NCI-H2029 treated with DMSO at 0.1 percent for 48 hours (cell line): ENCODE results near the gene AKT1S1.

Experiments used
- DNase-seq: peaks from one replicate; lab custom pipeline; 2025; lab: John Stamatoyannopoulos, UW

AKT1S1 gene

DNA sequence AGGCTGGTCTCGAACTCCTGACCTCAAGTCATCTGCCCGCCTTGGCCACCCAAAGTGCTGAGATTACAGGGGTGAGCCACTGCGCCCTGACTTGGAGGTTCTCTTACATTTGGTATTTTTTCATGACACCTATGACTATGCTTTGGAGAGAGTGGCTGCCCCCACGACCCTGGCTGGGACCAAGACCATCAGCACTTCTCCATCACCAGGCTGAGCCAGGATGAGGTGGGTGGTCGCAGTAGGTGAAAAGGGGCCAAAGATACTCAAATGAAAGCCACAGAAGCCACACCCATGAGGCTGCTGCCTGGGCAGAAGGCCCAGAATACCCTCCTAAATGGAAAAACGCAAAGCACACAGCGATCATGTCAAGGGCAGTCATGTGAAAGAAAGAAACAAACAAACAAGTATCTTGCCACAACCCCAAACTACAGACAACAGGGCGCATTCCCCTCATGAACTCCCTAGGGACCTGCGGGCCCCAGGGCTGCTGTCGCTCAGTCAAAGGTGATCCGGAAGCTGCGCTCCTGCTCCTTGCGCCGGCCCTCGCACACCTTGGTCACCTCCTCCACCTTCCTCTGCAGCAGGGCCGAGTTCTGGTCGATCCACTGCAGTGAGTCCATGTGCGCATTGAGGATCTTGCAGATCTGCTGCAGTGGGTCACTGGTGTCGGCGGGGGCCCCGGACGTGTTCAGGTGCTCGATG lies 30.7 kb upstream of the AKT1S1 start:
- no peak for DNase-seq

DNA sequence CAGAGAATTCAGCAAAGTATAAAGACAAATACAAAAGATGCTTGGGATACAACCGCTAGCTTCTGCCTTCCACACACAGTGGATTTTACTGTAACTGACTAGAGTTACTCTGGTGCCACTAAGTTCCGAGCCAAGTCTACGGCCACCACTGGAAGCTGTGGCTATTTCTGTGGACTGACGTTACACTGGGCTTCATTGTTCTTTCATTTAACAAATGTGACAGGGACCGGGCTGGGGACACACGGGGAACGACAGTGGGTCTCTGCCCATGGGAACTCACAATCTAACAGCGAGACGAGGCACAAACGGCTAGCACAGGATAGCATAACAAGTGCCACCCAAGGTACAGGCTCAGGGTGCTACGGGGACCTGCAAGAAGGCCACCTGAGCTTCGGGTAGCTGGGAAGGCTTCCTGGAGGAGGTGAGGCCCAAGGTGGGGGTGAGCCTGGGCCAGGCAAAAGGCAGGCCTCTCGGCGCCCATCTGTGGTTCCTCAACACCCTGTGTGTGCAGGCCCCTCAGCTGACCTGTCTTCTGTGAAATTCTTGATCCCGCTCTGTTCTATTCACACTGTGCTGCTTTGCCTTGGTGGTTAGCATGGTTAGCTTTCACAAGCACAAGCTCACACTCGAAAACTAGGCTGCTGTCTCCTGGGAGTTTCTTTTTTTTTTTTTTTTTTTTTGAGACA lies 29.9 kb upstream of the AKT1S1 start:
- DNase-seq, result no peak

DNA sequence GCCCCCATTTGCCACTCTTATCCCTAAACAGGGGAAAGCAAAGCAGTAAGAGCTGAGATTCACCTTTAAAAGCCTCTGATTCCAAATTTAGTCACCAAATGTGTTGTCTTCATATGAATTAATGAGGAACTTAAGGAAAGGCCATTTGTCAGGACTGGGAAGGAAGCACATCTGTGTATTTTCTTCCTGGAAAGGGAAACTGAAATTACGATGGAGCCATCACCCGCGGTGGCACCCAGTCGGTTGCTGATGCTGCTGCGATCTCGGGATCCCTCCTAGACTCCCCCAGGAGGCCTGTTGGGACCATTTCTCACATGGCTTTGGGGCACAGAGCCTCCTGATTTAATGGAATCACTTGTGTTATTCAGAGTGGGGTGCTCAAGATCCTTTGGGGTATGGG lies 27.0 kb upstream of the AKT1S1 start:
- DNase-seq, result no peak

DNA sequence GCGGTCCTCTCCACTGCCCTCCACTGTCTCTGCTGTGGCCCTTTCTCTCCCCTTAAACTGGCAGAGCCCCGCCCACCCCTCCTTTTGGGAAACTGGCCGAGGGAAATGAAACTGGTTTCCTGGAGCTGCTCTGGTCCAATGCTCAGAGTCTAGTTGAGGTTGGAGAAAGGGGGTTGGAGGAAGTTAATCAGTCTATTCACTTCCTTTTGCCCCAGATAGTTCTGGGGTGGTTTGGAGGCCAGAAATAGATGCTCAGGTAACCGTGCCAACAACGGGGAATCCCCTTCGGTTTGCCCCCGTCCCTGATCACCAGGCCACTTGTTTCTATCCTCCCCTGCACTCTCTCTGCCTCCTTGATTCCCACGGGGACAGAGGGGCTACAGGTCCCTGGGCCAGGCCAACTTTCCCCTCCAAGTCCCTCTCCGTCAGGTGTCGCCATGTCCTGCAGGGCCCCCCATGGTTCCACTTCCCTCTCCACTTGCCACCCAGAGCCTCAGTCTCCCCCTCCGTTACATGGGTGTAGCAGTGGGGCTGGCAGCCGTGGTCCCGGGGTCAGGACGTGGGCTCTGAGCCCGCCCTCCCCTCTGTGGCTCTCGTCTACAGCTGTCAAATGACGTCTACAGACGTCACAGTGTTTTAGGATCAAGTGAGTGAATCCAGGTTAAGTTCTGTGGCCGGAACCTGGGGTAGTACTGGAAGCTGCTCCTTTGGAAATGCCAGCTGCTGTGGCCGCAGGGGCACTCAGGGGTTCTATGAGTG lies 19.9 kb upstream of the AKT1S1 start, which contains the start of gene IL4I1:
IL4I1 (minus strand) TSS at position 25 of the 759 bp plus-strand sequence. CDS start 727 bp downstream, outside the sequence.
- DNase-seq, result no peak

DNA sequence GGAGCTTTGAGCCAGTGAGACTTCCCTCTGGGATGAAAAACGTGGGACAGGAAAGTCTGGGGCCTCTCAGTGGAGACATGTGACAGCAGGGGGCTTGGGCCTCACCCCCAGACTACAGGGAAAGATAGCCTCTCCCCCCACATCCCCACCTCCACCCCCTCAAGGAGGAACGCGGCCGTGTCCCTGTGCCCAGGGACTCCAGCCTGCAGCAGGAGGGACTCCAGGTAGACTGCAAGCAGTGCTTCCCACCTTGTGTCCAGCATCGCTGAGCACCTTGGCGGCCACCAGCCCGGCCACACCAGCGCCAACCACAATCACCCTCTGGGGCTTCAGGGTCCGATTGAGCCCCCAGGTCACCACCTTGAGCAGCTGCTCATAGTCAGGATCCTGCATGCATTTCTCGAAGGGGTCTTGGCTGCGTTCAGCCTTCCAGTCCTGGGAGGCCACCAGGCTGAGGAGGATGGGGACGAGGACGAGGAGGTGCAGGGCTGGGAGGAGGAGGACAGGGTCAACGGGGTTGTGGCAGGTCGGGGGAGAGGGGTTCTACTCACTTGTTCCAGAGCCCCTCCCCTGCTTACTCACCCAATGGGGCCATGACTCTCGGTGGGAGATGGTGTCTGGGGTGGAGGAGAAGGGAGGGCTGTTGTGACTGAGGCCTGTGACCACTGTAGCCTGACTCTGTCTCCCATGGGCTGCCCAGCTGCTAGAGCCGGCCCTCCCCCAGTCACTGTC lies 18.6 kb upstream of the AKT1S1 start:
- no peak for DNase-seq

DNA sequence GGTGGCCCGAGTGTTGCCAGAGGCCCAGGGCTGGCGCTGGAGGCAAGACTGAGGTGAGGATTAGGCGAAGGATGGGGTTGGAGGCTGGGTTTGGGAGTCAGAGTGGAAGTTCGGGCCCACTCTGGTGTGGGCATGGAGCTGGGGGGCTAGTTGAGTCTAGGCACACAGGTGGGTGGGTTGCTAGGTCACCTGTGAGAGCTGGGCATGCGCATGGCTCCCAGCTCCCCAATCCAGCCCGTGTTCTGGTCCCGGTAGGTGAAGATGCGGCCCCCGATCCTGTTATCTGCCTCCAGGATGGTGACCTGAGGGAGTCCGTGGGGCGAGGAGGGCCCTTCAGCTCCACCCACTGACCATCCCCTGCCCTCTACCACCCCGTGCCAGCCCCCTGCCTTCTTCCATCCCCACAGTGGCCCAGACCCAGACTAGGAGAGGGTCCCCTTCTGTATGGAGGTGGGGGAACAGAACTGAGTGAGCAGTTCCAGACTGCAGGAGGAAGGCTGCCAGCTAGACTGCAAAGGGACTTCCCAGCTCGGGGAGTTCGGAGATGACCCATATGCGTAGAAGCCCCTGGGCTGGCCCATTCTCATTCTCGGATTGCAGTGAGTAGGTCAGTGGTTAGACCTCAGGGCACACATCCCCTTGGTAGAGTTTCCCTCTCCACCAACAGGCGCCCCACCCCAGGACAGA lies 17.9 kb upstream of the AKT1S1 start:
- DNase-seq, result no peak

DNA sequence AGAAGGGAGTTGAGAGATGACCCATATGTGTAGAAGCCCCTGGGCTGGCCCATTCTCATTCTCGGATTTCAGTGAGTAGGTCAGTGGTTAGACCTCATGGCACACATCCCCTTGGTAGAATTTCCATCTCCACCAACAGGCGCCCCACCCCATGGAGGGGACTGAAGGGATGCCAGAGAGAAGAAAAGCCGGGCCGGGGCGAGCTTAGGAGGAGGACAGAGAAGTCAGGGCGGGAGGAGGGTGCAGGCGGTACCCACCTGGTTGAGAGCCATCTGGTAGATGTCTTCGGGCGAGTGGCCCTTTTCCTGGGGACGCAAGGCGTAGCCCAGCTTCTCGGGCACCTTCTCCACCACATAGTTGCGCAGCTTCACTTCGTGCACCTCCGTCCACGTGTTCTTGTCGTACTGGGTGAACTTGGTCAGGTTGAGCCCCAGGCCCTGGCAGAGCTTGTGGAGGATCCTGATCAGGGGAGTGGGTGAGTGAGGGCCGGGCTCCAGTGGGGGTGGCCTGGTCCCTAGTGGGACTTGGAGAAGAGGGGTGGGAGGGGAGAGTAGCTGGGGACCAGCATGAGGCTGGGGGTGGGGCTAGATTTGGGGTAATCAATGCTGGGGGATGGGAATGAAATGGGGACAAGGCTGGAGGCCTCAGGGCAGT lies 17.0 kb upstream of the AKT1S1 start:
- DNase-seq, result no peak

DNA sequence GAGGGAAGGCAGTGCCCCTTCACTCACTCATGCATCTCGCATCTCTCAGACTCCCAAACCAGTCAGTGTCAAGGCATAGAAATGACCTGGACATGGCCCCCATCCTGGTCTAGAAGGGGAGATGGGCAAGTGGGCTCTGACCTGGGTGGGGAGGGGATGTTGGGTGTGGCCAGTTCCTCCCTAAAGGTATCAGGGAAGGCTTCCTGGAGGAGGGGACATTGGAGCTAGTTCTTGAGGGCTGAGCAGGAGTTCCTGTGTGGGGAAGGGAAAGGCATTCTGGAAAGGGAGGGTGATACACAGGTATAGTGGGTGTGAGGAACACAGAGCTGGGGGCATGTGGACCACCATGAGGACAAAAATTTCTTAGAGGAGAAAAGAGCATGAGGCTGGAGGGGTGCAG lies 15.6 kb upstream of the AKT1S1 start:
- DNase-seq, result no peak

DNA sequence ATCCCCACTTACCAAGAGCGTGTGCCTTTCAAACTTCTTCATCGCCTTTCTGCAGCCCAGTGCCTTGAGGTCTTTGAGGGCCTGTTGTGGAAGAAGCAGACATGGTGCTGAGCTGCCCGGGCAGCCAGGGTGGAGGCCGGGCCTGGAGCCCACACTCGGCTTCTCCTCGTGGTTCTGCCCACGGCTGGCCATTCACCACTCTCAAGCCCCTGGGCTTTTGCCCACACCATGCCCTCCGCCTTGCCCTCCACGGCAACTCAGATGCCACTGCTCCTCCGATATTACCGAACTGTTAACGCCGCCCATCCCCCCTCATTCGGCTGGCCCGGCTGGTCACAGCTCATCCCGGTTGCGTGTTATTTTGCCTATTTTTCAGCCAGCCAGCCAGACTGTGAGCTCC lies 14.2 kb upstream of the AKT1S1 start:
- DNase-seq, result no peak

DNA sequence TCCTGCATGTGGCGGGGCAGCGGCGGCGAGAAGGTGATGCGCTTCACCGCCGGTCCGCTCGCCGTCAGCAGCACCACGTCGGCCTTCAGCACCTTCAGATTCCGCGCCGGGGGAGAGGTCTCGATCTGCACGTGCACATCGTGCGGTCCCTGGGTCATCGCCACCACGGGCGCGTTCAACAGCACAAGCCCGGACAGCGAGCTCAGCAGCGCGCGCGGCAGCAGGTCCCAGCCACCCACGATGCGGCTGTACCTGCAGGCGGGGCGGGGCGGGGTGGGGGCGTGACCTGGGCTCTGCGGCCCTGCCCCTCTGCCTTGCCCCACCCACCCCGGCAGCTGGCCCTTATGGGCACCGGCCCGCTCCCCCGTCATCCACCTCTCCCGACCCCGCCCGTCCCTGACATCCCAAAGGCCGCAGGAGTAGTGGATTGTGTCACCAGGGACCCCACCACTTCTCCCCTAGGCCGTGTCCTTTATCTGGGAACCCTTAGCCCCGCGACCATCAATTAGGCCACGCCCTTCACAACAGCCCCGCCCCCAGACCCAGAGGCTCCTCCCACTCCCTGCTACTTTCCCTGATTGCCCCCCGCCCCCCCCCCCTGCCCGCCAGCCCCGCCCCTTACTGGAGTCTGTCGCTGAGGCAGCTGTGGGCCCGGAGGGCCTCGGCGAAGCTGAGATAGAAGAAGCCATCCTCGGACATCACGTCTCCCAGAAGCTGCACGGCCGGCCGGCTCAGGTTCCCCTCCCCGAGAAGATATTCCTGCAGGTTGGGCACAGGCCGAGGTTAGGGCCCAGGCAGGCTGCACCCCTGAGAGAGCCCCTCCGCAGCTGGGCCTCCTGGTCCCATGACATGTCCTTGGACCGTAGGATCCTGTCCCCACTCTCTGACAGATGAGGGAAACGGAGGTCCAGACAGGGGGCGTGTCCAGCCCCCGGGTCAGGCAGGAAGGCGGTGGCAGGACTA lies 13.5 kb upstream of the AKT1S1 start:
- peak; percentile 4 for DNase-seq

DNA sequence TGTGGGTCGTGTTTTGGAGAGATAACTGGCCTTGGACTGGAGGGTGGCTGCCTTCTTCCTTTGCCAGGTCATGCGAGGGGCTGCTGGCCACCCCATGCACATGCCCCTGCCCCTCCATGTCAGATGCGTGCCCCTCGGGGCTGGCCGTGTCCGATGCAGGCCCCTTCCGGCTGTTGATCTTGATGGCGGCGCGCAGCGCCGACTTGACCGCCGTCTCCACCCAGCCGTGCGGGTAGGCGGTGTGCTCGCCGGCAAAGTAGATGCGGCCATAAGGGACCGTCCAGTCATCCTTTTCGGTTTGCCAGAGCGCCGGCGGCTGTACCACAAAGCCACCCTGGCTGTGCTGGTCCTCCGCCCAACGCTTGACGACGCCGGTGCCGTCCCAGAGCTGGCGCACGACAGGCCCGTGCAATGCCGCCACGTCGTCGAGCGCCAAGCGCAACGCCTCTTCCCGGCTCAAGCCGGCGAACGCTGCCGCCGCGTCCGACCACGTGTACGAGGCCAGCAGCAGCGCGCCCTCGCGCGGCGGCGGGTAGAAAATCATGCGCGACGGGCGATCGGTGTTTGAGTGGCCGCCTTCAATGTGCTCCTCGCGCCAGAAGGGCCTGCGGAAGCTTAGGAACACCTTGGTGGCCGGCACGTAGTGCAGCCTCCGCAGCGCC lies 12.7 kb upstream of the AKT1S1 start:
- no peak for DNase-seq

DNA sequence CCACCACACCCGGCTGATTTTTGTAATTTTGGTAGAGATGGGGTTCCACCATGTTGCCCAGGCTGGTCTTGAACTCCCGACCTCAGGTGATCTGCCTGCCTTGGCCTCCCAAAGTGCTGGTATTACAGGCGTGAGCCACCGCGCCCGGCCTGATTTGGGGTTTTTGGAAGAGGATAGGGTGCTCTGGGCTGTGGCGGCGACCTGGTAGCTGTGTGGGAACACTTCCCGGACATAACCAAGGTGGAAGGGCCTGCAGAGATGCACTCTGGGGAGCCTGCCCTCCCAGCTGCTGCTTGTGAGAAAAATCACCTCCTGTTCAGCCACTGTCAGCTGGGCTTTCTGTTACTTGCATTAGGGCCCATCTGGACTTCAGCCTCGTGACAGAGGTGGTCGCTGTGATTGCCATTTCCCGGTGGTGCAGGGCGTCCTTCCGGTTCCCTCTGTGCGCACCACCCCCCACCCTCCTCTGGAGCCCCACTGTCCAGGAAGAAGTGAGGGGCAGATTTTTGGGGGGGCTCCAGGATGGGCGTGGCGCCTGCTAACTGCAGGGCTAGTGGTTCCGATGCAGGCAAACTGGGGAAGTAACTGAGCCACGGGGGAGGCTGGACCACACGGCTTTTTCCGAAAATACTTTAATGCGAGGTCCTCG lies 12.0 kb upstream of the AKT1S1 start:
- no peak for DNase-seq

DNA sequence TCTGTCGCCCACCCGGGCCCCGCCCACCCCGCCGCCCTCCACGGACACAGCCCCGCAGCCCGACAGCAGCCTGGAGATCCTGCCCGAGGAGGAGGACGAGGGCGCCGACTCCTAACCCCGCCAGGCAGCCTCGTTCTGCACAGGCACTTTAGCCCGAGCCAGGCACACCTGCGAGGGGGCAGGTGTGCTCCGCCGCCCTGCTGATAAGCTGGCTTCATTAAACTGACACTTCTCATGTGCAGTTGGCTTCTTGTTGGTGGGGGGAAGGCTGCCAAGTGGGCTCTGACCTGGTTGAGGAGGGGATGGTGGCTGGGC lies 11.3 kb upstream of the AKT1S1 start:
- peak; percentile 13 for DNase-seq

DNA sequence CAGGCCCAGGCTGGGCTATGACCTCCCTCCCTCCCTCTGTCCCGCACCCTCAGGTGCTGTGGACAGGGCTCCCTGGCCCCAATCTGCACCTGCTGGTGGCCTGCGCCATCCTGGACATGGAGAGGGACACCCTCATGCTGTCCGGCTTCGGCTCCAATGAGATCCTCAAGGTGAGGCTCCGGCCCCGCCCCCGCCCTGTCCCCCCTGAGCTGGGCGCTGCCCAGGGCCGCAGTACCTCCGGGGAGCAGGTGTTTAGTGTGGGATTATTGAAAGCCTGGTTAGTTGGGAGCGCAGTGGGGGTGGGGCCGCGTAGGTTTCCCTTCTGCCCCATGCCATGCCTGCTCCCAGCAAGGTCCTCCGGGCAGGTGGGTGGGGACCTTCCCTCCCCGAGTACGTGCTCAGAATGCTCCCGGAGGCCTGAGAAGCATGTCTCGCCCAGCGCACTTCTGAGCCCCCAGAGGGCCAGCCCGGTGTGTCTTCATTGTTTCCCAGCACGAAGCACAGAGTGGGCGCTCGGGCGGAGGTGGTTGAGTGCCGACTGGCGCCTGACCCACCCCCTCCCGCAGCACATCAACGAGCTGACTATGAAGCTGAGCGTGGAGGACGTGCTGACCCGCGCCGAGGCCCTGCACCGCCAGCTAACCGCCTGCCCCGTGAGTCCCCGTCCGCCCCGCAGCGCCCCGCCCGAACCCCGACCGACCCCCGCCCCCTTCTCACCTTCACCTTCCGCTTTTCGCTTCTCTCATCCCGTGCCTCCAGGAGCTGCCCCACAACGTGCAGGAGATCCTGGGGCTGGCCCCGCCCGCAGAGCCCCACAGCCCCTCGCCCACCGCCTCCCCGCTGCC lies 10.7 kb upstream of the AKT1S1 start:
- peak; percentile 3 for DNase-seq

DNA sequence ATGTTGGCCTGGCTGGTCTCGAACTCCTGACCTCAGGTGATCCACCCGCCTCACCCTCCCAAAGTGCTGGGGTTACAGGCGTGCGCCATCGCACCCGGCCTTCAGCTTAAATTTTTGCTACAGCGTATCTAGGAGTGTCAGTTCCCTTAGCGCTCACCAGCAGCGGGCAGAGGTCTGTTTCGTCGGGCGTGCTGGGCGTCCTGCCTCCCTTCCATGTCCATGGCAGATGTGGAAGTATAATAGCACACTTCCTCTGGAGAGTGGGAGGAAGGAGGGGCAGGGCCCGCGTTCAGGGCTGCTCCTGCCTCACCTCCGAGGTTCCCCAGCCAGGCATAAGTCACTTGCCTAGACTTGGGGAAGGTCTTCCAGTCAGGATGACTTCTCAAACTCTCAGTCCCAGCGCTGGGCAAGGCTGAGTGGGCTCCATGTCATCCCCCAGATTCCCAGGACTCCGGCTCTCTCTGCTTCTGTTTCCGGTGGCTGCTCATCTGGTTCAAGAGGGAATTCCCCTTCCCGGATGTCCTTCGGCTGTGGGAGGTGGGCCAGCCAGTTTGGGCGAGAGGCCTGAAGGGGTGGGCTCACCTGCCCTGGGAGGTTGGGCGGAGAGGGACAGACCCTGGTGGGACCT lies 10.0 kb upstream of the AKT1S1 start:
- no peak for DNase-seq

DNA sequence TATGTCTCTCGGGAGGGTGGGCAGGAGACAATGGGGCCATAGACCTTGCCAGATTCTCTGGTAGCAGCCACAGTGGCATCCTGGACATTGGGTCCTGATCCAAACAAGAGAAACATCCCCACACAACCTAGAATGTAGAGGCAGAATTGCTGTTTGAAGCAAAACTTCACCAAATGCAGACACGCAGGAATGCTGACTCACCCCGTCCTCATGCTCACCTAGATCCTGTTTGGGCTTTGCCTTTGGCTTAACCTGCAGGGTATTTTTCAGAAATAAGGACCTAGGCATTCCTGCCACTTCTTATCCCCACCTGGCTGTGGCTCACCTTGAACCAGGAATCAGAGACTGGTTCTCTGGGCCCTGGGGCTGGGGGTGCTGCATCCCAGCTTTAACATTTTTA lies 7.6 kb upstream of the AKT1S1 start:
- no peak for DNase-seq

DNA sequence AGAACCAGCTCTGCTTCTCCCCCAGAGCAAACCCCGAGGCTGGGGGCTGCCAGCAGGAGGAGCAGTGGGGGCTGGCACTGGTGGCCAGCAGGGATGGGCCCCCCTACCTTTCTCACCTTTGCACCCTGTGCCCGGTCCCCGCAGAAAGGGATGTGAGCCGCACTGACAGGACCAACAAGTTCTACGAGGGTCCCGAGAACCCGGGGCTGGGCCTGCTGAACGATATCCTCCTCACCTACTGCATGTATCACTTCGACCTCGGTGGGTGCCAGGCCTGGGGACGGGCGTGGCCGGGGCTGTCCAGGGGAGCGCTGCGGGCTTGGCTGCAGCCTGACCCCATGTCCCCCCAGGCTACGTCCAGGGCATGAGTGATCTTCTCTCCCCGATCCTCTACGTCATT lies 7.0 kb upstream of the AKT1S1 start:
- no peak for DNase-seq

DNA sequence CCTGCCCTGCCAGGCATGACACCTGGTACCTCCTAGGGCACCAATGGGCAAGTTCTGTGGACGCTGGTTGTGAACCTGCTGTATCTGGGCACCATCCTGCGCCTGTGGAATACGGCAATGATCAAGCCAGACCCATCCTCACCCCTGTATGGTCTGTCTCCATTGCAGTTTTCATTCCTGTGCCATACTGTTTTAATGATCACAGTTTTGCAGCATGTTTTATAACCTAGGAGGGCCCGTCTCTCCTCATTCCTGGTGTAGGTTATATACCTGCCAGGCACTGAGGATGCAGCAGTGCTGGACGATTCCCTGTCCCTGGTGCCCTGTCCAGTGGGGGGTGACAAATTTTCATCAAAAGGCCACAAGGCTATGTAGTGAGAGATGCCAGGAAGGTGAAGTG lies 5.9 kb upstream of the AKT1S1 start:
- no peak for DNase-seq
